ENCODE measurements around the gene DEFB118.
"Not testable (repeated sequence)": the region's sequence is repeated elsewhere in the genome, so short reads cannot be mapped to it uniquely, and the experiment has no call there.

Gene DEFB118, protein sequence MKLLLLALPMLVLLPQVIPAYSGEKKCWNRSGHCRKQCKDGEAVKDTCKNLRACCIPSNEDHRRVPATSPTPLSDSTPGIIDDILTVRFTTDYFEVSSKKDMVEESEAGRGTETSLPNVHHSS

DNA sequence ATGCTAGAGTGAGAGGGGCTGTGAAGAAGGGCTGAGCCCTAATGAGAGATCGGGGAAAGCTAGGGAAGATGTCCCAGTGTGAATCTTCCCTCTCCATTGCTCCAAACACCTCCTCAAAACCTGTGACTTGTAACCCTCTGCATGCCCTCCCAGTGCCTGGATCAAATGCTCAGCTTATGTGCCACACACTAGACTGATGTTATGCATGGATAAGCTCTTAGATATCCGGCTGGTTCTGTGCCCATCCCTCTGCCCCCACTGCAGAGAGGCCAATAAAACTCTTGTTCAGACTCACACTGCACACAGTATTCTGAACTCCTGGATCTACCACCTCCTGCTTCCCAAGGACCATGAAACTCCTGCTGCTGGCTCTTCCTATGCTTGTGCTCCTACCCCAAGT is at the start of gene DEFB118:
DEFB118 (plus strand) TSS at position 301 of the 400 bp plus-strand sequence; CDS start at position 351, 50 bp downstream.
- FAIRE-seq: no peak

DNA sequence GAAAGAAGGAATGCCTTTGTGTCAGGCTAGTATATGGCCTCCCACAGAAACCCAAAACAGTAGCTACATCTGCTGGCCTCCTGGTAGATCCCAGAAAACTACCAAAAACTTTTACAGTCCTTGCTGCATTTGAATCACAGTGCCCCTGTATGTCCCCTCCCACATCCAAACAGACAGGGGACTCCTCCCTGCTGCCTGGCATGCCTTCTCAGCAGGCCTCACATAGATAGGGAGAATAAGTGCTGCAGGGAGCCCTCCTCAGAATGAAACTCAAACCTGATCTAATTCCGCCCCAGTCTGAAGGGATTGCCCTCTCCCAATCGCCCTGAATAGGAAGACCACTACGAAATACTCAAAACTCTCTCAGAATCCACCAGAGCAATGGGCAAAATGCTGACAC is 45.9 kb upstream of the DEFB118 start:
- FAIRE-seq: no peak

DNA sequence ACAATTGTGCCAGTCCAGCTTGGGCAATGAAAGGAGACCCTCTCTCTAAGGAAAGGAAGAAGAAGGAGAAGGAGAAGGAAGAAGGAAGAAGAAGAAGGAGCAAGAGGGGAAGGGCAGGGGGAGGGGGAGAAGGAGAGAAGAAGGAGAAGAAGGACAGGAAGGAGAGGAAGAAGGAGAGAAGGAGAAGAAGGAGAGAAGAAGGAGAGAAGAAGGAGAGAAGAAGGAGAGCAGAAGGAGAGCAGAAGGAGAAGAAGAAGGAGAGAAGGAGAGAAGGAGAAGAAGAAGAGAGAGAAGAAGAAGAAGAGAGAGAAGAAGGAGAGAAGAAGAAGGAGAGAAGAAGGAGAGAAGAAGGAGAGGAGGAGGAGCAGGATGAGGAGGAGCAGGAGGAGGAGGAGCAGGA is 37.5 kb upstream of the DEFB118 start:
- FAIRE-seq: no peak

DNA sequence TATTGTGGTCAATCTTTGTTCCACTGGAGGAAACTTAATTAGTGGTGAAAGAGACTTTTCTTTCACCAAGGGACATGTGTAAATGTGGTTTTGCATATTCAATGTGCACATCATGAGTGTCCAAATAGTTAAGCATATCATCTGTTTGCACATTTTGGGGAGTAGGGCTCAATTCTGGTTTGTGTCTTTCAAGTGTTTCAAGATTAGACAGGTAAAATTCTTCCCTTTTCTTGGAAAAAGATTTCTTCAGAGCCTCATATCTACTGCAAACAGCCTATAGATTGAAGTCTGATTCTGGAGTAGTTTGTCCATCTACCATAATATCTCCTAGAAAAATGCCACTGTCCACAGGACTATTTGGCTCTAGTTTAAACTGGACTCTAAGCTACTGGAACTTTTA is 26.9 kb upstream of the DEFB118 start:
- FAIRE-seq: no peak

DNA sequence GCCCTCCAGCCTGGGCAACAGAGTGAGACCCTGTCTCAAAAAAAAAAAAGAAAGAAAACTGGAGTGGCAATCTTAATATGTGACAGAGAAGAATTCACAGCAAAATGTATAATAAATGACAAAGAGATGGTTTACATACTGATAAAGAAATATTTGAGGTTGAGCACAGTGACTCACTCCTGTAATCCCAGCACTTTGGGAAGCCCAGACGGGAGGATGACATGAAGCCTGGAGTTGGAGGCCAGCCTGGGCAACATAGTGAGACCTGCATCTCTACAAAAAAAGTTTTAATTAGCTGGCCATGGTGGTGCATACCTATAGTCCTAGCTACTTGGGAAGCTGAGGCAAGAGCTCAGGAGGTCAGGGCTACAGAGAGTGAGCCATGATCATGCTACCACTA is 12.4 kb upstream of the DEFB118 start:
- no peak for FAIRE-seq

DNA sequence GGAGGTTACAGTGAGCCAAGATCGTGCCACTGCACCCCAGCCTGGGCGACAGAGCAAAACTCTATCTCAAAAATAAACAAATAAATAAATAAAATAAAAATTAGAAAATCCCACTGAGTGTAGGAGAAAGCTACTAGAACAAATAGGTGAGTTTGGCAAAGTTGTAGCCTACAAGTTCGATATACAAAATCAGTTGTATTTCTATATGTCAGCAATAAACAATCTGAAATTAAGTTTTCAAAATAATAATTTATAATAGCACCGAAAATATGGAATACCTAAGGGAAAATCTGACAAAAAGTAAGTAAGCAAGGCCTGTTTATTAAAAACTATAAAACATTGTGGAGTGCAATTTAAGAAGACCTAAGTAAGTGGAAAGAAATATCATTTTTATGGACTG is 5.1 kb upstream of the DEFB118 start:
- no peak for FAIRE-seq

DNA sequence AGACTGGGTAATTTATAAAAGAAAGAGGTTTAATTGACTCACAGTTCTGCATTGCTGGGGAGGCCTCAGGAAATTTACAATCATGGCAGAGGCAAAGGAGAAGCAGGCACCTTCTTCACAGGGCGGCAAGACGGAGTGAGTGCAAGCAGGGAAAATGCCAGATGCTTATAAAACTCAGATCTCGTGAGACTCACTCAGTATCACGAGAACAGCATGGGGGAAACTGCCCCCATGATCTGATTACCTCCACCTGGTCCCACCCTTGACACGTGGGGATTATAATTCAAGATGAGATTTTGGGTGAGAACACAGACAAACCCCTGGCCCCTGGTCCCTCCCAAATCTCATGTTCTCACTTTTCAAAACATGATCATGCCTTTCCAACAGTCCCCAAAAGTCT is 4.1 kb upstream of the DEFB118 start:
- not testable (repeated sequence) for FAIRE-seq

DNA sequence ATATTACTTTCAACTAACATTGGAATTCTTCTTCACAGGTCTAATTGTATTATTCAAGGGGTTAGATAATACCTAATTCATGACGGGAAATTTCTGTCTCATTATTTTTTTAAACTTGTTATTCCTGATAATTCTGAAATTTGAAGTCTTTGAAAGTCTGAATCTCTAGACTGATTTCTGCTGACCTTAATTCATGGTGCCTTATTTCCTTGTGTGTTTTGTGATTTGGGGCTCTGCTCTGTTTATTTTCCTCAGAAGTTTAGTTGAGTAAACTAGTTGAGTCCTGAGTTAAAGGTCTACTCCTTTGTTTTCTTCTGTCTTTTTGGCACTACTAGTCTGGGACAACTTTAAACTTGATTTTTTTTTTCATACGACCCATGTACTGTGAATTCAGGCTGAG is 5.9 kb downstream of the DEFB118 start:
- FAIRE-seq: no peak

DNA sequence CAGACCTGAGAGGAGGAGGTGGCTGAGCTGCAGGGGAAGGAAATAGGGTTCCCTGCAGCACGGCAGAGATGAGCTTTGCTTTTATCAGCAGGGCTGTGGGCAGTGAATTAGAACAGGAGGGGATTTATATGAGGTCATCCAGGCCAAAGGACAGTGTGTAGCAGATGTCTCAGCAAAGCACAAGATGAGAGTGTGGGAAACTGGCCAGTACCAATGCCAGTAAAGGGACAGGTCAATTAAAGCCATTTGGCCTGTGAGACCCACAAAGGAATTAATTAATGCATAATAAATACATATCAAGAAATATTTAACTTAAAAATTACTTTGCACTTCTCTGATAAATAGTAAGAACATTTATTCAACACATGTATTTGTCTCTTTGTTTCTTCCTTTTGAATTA is 22.1 kb downstream of the DEFB118 start, which contains the start of gene DEFB119:
DEFB119 (minus strand) TSS at position 101 of the 400 bp plus-strand sequence. CDS start 107 bp downstream, outside the sequence.
- FAIRE-seq: no peak

DNA sequence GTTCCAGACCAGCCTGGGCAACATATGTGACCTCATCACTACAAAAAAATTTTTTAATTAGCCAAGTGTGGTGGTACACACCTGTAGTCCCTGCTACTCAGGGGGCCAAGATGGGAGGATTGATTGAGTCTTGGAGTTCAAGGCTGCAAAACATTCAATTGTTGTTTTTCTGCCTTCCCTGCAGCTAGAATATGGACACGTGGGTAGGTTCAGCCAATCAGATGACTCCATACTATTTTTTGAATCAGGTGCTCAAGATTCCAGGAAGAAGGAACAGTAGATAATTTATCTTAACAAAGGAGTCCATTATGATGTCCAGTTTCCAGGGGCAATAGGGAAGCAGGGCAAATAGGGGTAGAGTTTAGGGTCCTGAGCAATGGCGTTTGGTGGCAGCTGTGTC is 24.4 kb downstream of the DEFB118 start:
- no peak for FAIRE-seq

DNA sequence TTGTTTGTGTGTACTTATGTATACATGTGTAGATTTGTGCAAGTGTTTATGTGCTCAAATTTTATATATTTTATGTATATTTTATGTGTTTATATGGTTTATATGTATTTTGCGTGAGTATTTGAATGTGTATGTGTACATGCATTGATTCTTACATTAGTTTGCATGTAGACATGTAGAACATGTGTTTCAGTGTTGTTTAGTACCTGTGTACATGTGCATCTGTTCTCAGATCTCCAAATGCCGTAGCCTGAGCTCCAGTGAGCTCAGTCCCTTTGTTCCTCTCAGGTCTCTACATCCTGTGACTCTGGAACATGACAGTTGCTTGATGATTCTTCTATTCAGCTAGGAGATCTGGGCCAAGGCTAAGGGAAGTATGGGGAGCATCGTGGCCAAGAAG is 26.5 kb downstream of the DEFB118 start:
- FAIRE-seq: no peak

DNA sequence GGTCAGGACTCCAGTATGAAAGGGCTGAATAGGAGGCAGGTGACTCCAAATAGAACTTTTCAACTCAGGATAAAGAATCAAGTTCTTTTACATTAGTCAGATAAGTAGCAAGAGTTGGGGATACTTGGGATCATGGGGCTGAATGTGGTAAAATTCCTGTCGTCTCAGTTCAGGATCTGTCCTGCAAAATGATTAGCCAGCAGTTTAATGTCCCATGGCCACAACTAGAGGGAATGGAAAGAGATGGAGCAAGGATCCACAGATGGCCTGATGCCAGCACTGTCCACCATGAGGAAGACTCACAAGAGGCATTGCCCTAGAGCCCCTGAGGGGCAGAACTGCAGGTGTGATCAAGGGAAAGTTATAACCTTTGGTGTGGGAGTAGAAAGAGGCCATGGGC is 35.5 kb downstream of the DEFB118 start:
- FAIRE-seq: no peak

DNA sequence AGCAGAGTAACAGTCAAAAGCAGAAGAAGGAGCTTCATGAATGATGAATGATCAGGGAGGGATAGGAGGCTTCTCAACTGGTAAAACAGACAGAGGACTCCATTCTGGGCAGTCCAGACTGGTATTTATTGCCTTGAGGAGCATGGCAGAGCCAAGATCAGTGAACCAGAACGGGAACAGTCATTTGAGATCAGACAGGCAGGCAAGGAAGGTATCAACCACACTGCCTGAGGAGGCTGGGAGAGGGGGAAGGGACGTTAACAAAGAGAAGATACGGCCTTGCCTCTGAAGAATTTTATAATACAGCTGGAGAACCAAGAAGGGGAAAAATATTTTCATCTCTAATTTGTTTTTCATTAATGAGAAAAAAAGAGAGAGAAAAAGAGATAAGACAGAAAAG is 37.7 kb downstream of the DEFB118 start, which contains the start of gene DEFB121:
DEFB121 (minus strand) TSS at position 101 of the 400 bp plus-strand sequence; CDS start at position 38, 63 bp downstream.
- no peak for FAIRE-seq

DNA sequence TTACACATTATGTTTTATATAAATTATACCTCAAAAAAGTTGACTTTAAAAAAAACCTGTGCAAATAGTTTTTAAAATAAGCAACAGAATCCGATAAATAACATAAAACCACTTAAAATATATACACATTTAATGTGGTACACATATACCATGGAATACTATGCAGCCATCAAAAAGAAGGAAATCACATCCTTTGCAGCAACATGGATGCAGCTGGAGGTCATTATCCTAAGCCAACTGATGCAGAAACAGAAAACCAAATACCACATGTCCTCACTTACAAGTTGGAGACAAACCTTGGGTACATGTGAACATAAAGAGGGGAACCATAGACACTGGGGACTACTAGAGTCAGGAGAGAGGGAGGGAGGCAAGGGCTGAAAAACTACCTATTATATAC is 41.6 kb downstream of the DEFB118 start:
- no peak for FAIRE-seq

DNA sequence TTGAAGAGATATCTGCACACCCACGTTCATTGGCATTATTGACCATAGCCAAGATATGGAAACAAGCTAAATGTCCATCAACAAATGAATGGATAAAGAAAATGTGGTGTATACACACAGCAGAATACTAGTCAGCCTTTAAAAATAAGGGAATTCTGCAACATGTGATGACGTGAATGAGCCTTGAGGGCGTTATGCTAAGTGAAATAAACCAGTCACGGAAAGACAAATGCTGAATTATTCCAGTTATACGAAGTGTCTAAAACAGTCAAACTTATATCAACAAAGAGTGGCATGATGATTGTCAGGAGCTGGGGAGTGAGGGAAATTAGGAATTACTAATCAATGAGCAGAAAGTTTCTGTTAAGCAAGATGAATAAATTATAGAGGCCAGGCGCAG is 46.0 kb downstream of the DEFB118 start:
- no peak for FAIRE-seq

DNA sequence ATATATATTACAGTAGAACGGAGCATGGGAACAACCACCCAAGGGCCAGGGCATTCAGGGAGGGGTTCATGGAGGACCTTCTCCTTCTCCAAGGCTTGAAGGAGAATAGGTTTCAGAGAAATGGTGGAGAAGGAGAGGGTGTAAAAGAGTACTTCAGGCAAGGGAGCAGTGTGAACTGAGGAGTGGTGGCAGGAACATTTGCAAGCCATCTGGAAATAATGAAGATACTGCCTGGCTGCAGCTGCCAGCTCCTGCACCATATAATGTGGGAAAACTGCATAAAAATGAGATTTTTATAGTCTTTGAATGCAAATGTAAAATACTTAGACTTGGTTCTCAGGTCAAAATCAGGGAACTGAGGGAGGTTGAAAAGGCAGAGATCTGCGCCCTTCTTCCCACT is 47.3 kb downstream of the DEFB118 start:
- FAIRE-seq: no peak

DNA sequence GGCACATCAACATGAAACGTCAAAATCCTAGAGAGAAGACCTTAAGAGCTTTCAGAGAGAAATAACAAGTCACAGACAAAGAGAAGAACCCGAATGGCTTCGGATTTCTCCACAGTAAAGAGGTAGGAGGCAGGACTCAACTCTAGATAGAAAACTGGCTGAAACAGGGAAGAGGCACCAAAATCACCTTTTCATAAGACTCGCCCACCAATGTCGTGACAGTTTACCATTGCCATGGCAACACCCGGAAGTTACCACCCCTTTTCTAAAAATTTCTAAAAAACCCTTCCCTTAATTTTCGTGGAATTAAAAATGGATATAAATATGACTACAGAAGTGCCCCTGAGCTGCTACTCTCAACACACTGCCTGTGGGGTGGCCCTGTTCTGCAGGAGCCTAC is 49.9 kb downstream of the DEFB118 start:
- FAIRE-seq: no peak

Measured in colon (tissue), 2 donors.